ENCODE data around the gene NT5DC2.

NT5DC2 gene

DNA sequence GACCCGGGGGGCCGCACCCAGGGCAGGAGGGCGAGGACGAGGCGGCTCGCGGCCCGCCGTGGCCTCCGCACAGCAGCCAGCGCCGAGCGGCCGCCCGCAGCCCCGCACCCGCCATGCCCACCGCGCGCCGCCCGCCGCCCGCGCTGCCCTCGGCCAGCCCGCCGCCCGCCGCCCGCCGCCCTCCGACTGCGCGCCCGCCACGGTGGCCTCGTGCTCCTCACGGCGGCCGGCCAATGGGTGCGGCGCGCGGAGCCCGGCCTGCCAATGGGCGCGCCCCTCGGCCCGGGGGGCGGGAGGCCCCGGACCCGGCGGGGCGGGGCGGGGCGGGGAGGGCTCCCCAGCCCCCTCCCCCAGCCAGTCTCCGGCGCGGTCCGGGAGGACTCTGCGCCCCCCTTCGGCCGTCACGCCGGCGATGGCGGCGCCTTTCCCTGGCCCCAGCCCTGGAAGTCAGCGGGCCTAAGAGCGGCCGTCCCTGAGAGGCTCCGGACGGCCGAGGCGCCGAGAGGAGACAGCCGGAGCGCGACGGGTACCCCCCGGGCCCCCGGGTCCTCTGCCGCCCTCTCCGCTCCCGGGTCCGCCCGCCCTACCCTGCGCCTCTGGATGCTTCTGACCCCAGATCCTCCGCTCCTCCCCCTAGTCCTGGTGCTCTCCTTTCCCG, at the start of gene NT5DC2:
TSS of gene NT5DC2 (minus strand) at position 235 of the 658 bp plus-strand sequence. CDS start at position 115, 120 bp downstream.
- Histone ChIP-seq H3K27ac (peak within 1 kb of the TSS; percentile 90), H3K36me3 (peaks cover 26% of the 10 kb centered on the region), H3K4me3 (ENCODE audit: low read depth, low read length) (peak within 1 kb of the TSS; percentile 87), H3K9me3 (ENCODE audit: severe bottlenecking) (no peaks in the 10 kb centered on the region), H3K27me3 (ENCODE audit: insufficient read depth, low read depth, severe bottlenecking) (no peaks in the 10 kb centered on the region)
- 0 out of 2 replicates have a peak, but pooled peaks have one; percentile 27 for TF ChIP-seq CTCF (IDR thresholded peaks at IDR 0.05; ENCODE audit: low read depth, low read length)
- peak; percentile 74 for DNase-seq

DNA sequence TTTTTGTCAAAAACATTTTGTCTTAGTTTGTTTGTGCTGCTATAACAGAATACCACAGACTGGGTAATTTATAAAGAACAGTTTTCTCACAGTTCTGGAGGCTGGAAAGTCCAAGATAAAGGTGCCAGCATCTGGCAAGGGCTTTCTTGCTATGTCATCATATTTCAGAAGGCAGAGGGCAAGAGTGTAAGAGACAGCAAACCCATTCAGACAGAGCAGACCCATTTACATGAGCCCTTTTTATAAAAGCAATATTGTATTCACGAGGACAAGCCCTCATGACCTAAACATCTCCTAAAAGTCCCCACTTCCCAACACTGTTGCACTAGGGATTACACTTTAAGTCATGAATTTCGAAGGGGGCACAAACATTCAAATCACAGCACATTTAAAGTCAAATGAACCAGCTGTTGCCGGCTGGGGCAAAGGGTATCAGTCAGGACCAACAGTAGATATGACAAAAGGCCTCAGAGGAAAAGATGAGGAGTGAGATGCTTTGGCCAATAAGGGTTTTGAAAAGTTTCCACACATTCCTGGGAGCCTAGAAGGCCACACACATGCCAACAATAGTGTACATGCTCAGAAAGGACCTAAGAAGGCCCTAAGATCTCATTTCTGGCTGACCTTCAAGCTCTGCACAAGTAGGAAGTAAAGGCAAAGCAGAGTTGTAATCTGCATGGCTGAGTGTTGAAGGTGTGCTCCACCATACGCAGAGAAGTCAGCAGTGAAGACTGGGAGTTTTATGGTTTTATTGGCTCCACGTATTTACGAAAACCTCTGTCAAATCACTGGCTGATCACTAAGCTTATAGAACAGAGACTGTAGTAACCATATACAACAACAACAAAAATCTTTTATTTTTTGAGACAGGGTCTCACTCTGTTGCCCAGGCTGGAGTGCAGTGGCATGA, 40.7 kb upstream of the NT5DC2 start:
- Histone ChIP-seq H3K27ac (no peak overlapping the region), H3K36me3 (peaks cover 66% of the 10 kb centered on the region), H3K4me3 (ENCODE audit: low read depth, low read length) (no peak overlapping the region), H3K9me3 (ENCODE audit: severe bottlenecking) (no peaks in the 10 kb centered on the region), H3K27me3 (ENCODE audit: insufficient read depth, low read depth, severe bottlenecking) (no peaks in the 10 kb centered on the region)
- no peak for TF ChIP-seq CTCF (IDR thresholded peaks at IDR 0.05; ENCODE audit: low read depth, low read length)
- no peak for DNase-seq

DNA sequence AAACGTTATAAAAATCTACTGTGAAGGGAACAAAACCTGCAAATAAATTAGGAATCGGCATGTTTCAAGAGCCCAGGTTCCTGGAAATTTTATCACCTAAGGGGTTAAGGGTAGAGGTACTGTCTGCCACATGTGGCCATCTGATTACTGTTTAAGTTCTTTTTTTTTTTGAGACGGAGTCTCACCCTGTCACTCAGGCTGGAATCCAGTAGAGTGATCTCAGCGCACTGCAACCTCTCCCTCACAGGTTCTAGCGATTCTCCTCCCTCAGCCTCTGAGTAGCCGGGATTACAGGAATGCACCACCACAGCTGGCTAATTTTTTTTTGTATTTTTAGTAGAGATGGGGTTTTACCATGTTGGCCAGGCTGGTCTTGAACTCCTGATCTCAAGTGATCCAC, 38.6 kb upstream of the NT5DC2 start:
- Histone ChIP-seq H3K36me3 (peaks cover 51% of the 10 kb centered on the region), H3K27ac (no peak overlapping the region), H3K27me3 (ENCODE audit: insufficient read depth, low read depth, severe bottlenecking) (no peaks in the 10 kb centered on the region), H3K9me3 (ENCODE audit: severe bottlenecking) (no peaks in the 10 kb centered on the region), H3K4me3 (ENCODE audit: low read depth, low read length) (no peak overlapping the region)
- DNase-seq, result no peak
- TF ChIP-seq CTCF (IDR thresholded peaks at IDR 0.05; ENCODE audit: low read depth, low read length), result no peak

DNA sequence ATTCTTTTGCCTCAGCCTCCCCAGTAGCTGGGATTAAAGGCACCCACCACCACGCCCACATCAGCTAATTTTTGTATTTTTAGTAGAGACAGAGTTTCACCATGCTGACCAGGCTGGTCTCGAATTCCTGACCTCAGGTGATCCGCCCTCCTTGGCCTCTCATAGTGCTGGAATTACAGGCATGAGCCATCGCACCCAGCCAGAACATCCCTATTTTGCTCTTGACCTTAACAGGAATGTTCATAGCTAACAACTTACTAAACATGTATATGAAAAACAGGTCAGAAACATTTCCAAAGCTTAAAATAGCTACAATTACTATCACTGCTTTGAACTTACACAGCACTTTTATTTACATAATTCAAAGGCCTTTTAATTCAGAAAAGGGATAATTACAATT, 36.4 kb upstream of the NT5DC2 start:
- Histone ChIP-seq H3K27me3 (ENCODE audit: insufficient read depth, low read depth, severe bottlenecking) (no peaks in the 10 kb centered on the region), H3K36me3 (peaks cover 38% of the 10 kb centered on the region), H3K9me3 (ENCODE audit: severe bottlenecking) (no peaks in the 10 kb centered on the region), H3K4me3 (ENCODE audit: low read depth, low read length) (no peak overlapping the region), H3K27ac (no peak overlapping the region)
- TF ChIP-seq CTCF (IDR thresholded peaks at IDR 0.05; ENCODE audit: low read depth, low read length), result no peak
- DNase-seq, result no peak

DNA sequence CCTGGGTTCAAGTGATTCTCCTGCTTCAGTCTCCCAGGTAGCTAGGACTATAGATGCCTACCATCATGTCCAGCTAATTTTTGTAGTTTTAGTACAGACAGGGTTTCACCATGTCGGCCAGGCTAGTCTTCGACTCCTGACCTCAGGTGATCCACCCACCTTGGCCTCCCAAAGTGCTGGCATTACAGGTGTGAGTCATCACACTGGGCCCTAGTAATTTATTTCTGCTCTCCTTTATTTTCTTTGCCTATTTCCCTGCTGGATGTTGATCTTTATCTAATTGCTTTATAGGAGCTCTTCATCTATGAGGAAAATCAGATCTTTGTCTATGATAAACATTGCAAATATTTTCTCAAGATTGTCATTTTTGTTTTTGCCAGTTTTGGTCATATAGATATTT, 34.4 kb upstream of the NT5DC2 start:
- no peak for TF ChIP-seq CTCF (IDR thresholded peaks at IDR 0.05; ENCODE audit: low read depth, low read length)
- peaks cover 32% of the 10 kb centered on the region for H3K36me3 ChIP-seq

More for the DNA sequence above, 34.4 kb upstream of the NT5DC2 start:
- Histone ChIP-seq H3K4me3 (ENCODE audit: low read depth, low read length) (no peak overlapping the region), H3K27me3 (ENCODE audit: insufficient read depth, low read depth, severe bottlenecking) (no peaks in the 10 kb centered on the region), H3K9me3 (ENCODE audit: severe bottlenecking) (no peaks in the 10 kb centered on the region), H3K27ac (no peak overlapping the region)
- DNase-seq, result no peak

All from WERI-Rb-1 (cell line).